Smooth muscle cell of trachea (primary cell): ENCODE data around the gene ZNF442. TPM values are rescaled to one million over a fixed set of nuclear protein-coding genes. Genes with fewer than 3 reads are reported as not detected.

ENCODE experiments used
- total RNA-seq: library from RNA; depleted of rRNA; stranded (reverse); fragments of >200 nt; gene quantifications from 2 replicates; pipeline ENCODE4 v1.2.1, GENCODE V29; 2014

The ZNF442 gene
- 3.5 and 3.9 TPM in 2 replicates for total RNA-seq

DNA sequence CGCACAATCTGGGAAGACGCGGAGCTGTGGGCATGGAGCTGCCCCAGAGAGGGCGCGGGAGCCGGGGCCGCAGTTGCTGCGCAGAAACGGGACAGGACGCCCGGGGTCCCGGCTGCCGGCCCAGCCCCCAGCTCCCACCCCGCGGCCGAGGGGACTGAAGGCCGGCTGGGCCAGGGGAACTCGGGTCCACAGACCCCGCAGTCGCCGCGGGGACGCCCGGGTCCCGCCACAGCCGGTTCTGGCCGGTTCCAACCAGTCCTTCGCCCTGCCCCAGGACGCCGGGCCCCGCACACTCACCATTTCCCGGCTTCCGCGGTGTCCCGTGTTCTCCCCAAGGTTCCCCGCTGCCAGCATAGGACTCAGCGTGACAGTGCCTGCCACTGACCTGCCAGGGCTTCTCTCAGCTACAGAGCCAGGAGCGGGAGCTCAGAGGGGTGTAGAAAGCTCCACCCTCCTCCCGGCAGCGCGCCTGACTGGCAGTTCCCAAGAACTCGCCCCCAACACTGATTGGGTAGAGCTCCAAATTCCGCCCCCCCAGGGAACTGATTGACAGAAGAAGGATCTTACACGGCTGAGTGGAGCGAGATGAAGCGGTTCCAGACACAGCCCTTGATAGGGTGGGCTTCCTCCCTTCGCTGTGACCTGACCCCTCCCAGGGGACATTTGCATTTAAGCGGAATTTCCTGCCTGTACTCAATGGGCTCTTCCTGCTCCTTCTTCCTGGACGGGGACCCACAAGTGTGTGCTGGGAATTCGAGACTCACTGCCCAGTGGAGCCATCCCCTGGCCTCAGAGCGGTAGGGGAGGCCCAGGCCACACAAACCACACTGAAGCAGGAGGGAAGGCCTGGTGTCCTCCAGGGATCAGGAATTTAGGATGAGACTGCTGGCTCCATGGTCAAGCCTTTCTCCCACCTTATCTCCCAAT, at the start of gene ZNF442:
Gene ZNF442, minus strand, starts transcription at position 448 of the 927 bp plus-strand sequence. CDS start 2,052 bp downstream, outside the sequence.

DNA sequence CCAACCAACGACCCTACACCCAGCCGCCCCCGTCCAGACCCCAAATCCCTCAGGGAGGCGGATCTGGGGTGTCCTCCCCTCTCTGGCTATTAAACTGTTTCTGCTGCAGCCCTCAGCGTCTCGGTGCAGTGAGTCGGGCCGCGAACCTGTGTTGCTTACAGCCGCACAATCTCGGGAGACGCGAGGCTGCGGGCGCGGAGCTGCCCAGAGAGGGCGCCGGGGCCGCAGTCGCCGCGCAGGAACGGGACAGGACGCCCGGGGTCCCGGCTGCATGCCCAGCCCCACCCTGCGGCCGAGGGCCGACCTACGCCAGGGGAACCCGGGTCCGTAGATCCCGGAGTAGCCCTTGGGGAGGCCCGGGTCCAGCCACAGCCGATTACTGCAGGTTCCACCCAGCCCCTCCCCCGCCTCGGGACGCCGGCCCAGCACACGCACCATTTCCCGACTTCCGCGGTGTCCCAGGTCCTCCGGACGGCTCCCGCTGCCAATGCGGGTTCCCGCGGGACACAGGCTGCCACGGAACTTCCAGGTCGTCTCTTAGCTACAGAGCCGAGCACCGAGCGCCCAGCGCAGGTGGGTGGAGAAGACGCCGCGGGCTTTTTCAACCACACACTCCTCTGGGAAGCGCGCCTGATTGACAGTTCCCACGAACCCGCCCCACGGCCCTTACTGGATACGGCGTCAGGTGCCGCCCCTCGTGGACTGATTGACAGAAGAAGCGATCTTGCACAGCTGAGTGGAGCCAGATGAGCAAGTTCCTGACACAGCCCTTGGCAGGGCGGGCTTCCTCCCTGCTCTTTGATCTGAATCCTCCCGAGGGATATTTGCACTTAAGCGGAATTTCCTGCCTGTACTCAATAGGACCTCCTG, 35.4 kb upstream of the ZNF442 start, which contains the start of gene ZNF799:
Gene ZNF799, minus strand, starts transcription at position 639 of the 870 bp plus-strand sequence. Its CDS starts 201 bp downstream, at position 438.

DNA sequence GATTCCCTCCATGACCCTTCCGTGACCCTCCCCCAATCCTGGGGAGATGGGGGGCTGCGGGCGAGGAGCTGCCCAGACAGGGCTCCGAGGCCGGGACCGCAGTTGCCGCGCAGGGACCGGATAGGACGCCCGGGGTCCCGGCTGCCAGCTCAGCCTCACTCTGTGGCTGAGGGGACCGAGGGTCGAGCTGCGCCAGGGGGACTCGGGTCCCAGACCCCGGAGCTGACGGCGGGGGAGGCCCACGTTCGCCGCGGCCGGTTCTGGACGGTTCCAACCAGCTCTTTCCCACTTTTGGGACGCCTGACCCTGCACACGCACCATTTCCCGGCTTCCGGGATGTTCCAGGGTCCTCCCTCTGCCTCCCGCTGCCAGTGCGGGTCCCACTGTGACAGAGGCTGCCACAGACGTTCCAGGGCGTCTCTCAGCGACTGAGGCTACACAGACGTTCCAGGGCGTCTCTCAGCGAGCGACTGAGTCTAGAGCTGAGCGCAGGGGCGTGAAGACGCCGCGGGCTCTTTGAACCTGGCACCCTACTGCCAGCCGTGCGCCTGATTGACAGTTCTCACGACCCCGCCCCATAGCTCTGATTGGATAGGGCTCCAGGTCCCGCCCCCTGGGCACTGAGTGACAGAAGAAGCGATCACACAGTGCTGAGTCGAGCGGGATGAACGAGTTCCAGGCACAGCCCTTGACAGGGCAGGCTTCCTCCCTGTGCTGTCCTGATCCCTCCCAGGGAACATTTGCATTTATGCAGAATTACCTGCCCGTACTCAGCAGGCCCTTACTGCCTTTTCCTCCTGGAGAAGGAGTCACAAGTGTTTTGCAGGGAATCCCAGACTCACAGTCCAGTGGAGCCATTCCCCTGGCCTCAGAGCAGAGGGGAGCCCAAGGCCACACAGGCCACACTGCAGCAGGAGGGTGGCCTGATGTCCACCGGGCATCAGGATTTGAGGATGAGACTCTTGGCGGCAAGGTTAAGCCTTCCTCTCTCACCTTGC, 32.0 kb downstream of the ZNF442 start, which contains the start of gene ZNF563:
Gene ZNF563, minus strand, starts transcription at position 472 of the 998 bp plus-strand sequence. Its CDS starts 151 bp downstream, at position 321.

Other genes with a start within 250 kb of the ZNF442 start
- gene ZNF20, start 225.3 kb downstream of the ZNF442 start, total RNA-seq: 6.5 and 10.2 TPM in 2 replicates
- gene ZNF625, start 208.9 kb downstream of the ZNF442 start, total RNA-seq: 7.9 and 14.5 TPM in 2 replicates
- gene ZNF136, start 202.6 kb downstream of the ZNF442 start, total RNA-seq: 6.4 and 6.8 TPM in 2 replicates
- gene ZNF44, start 70.8 kb downstream of the ZNF442 start, total RNA-seq: 10.4 and 14.0 TPM in 2 replicates
- 4.1 and 4.8 TPM in 2 replicates for gene ZNF563, start 32.0 kb downstream of the ZNF442 start, total RNA-seq
- 1.5 and 3.1 TPM in 2 replicates for gene ZNF799, start 35.6 kb upstream of the ZNF442 start, total RNA-seq
- gene ZNF443, start 75.3 kb upstream of the ZNF442 start, total RNA-seq: 2.0 and 2.8 TPM in 2 replicates
- gene ZNF709, start 119.1 kb upstream of the ZNF442 start, total RNA-seq: 3.5 and 4.1 TPM in 2 replicates
- 8.3 and 9.3 TPM in 2 replicates for gene ZNF564, start 185.8 kb upstream of the ZNF442 start, total RNA-seq
- 11.7 and 12.1 TPM in 2 replicates for gene ZNF490, start 245.1 kb upstream of the ZNF442 start, total RNA-seq
- 11.1 and 18.6 TPM in 2 replicates for gene ZNF791, start 245.2 kb upstream of the ZNF442 start, total RNA-seq